Neuronal stem cell (in vitro differentiated cells): ENCODE measurements around the gene UEVLD.
A peak's percentile ranks its signal among the peaks of the same experiment; 100 is the strongest.

Experiments used
- DNase-seq: peaks from one replicate; pipeline ENCODE4 v3.0.0-alpha.2; 2013; ENCODE audit warnings: low spot score
- H2AFZ ChIP-seq: one replicate; pipeline ENCODE4 v1.6.1; 2013; ENCODE audit warnings: mild to moderate bottlenecking, low read length, inconsistent platforms
- H2AK5ac ChIP-seq: 2 replicates; pipeline ENCODE4 v1.6.1; 2013; ENCODE audit warnings: low read depth, mild to moderate bottlenecking, inconsistent platforms, low read length, moderate library complexity, mixed read lengths
- H2BK120ac ChIP-seq: 2 replicates; pipeline ENCODE4 v1.6.1; 2013; ENCODE audit warnings: low read depth, mild to moderate bottlenecking, inconsistent platforms, low read length, moderate library complexity, mixed read lengths
- H2BK12ac ChIP-seq: one replicate; pipeline ENCODE4 v1.6.1; 2013; ENCODE audit warnings: low read length, inconsistent platforms
- H2BK15ac ChIP-seq: 2 replicates; pipeline ENCODE4 v1.6.1; 2013; ENCODE audit warnings: mild to moderate bottlenecking, low read length, inconsistent platforms, mixed read lengths
- H2BK5ac ChIP-seq: one replicate; pipeline ENCODE4 v1.6.1; 2013; ENCODE audit warnings: inconsistent platforms, mild to moderate bottlenecking, low read length, moderate library complexity
- H3K14ac ChIP-seq: one replicate; pipeline ENCODE4 v1.6.1; 2013; ENCODE audit warnings: low read length, inconsistent platforms
- H3K18ac ChIP-seq: 2 replicates; pipeline ENCODE4 v1.6.1; 2013; ENCODE audit warnings: low read length, inconsistent platforms
- H3K23ac ChIP-seq: 2 replicates; pipeline ENCODE4 v1.6.1; 2013; ENCODE audit warnings: low read depth, mild to moderate bottlenecking, mixed read lengths, low read length, inconsistent platforms; ENCODE audit not compliant: poor library complexity
- H3K27ac ChIP-seq: replicated peaks from 3 replicates; pipeline ENCODE4 v1.5.1; 2013; ENCODE audit warnings: low read length, inconsistent platforms
- H3K27me3 ChIP-seq, 3 experiments: 2 replicates each; pipeline ENCODE4 v1.6.1; 2013; ENCODE audit warnings: low read length in 3 of 3, mild to moderate bottlenecking in 2 of 3, inconsistent platforms in 1 of 3, low read depth in 1 of 3, mixed read lengths in 1 of 3, moderate library complexity in 1 of 3; ENCODE audit not compliant: control insufficient read depth in 3 of 3, insufficient read depth in 3 of 3
- H3K36me3 ChIP-seq, 2 donors: replicated peaks in 1 of 2; 2 replicates each; pipeline ENCODE4 v1.6.1; 2013; ENCODE audit warnings: low read length in 2 of 2; ENCODE audit not compliant: control insufficient read depth in 2 of 2, insufficient read depth in 2 of 2
- H3K4ac ChIP-seq: 2 replicates; pipeline ENCODE4 v1.6.1; 2013; ENCODE audit warnings: inconsistent platforms, mild to moderate bottlenecking, low read length, moderate library complexity
- H3K4me1 ChIP-seq, 2 donors: 1 replicate in 1 of 2; 2 replicates in 1 of 2; pipeline ENCODE4 v1.6.1; 2013; ENCODE audit warnings: low read length in 2 of 2, low read depth in 1 of 2; ENCODE audit not compliant: control insufficient read depth in 2 of 2, insufficient read depth in 1 of 2
- H3K4me2 ChIP-seq: one replicate; pipeline ENCODE4 v1.6.1; 2013; ENCODE audit warnings: mild to moderate bottlenecking, low read length, inconsistent platforms; ENCODE audit not compliant: insufficient read depth, poor library complexity, severe bottlenecking
- H3K4me3 ChIP-seq, 2 donors: 2 replicates each; pipeline ENCODE4 v1.5.1; 2013; ENCODE audit warnings: low read length in 2 of 2, mild to moderate bottlenecking in 2 of 2, inconsistent platforms in 1 of 2, moderate library complexity in 1 of 2
- H3K79me1 ChIP-seq: one replicate; pipeline ENCODE4 v1.6.1; 2013; ENCODE audit warnings: low read depth, mild to moderate bottlenecking, inconsistent platforms, low read length, moderate library complexity
- H3K9ac ChIP-seq: one replicate; pipeline ENCODE4 v1.6.1; 2013; ENCODE audit warnings: mild to moderate bottlenecking, low read depth, low read length, inconsistent platforms; ENCODE audit not compliant: poor library complexity
- H3K9me3 ChIP-seq, 2 donors: replicated peaks in 1 of 2; 2 replicates each; pipeline versions ENCODE3 to v1.6.1; 2013; ENCODE audit warnings: low read length in 2 of 2, mild to moderate bottlenecking in 2 of 2, inconsistent platforms in 1 of 2, low read depth in 1 of 2, mixed read lengths in 1 of 2, moderate library complexity in 1 of 2; ENCODE audit not compliant: control insufficient read depth in 2 of 2, insufficient read depth in 1 of 2
- H4K8ac ChIP-seq: one replicate; pipeline ENCODE4 v1.6.1; 2013; ENCODE audit warnings: low read depth, mild to moderate bottlenecking, inconsistent platforms, low read length, moderate library complexity
- H4K91ac ChIP-seq: one replicate; pipeline ENCODE4 v1.6.1; 2013; ENCODE audit warnings: low read length, low read depth, mild to moderate bottlenecking, inconsistent platforms; ENCODE audit not compliant: poor library complexity
- WGBS, 2 donors: extraction: QIAGEN DNeasy Blood & Tissue Kit; methylation state at CpG; one replicate each; pipeline ENCODE4 v1.1.7; 2013; ENCODE audit warnings: missing lambda C conversion rate in 2 of 2, mixed read lengths in 1 of 2; ENCODE audit not compliant: insufficient read length in 2 of 2, insufficient replicate concordance in 1 of 2; ENCODE audit errors: extremely low coverage in 2 of 2; 5-methylcytosine and 5-hydroxymethylcytosine counted together

The UEVLD gene

DNA sequence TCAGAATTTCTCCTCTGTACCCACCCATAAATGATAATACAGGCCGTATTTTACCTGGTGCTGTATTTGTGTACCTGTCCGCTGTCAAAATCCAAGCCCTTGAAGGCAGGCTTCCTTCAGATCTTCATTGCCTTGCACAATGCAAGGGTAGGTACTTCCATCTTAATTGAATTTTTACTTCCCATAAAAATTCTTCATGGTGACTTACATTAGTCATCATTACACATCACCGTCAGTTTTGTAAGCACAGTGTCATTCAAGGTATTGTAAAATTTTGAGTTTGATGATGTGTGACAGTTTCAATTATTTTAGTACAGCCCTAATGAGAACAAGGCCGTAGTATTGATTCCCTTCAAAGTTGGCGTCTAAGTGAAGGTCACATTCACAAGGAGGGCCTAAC lies 61.0 kb downstream of the UEVLD start:
- H2BK120ac ChIP-seq: no peak overlapping the region
- DNase-seq: no peak
- peaks cover 5 to 46% of the 10 kb centered on the region in 2 donors for H3K36me3 ChIP-seq
- H2BK15ac ChIP-seq: no peak overlapping the region
- H3K27ac ChIP-seq: no peak overlapping the region
- no peak overlapping the region for H3K4ac ChIP-seq
- H2AFZ ChIP-seq: peak overlapping the region; percentile 85
- peaks cover 4% of the 10 kb centered on the region for H3K79me1 ChIP-seq
- H3K9ac ChIP-seq: no peak overlapping the region
- no peak overlapping the region for H2BK12ac ChIP-seq
- no peak overlapping the region for H4K91ac ChIP-seq
- H3K4me1 ChIP-seq: peaks cover 2 to 8% of the 10 kb centered on the region in 2 donors
- H2AK5ac ChIP-seq: no peak overlapping the region
- no peak overlapping the region for H3K23ac ChIP-seq
- no peak overlapping the region for H3K14ac ChIP-seq
- H3K18ac ChIP-seq: no peak overlapping the region
- WGBS, 2 donors: no CpG with 5 or more reads among the region's 5 CpGs
- H4K8ac ChIP-seq: no peak overlapping the region
- peak overlapping the region; percentile 39 for H3K4me2 ChIP-seq
- no peaks in the 10 kb centered on the region for H3K27me3 ChIP-seq
- H3K4me3 ChIP-seq: peak overlapping the region; percentile 63 to 94
- no peak overlapping the region for H2BK5ac ChIP-seq
- no peaks in the 10 kb centered on the region for H3K9me3 ChIP-seq

DNA sequence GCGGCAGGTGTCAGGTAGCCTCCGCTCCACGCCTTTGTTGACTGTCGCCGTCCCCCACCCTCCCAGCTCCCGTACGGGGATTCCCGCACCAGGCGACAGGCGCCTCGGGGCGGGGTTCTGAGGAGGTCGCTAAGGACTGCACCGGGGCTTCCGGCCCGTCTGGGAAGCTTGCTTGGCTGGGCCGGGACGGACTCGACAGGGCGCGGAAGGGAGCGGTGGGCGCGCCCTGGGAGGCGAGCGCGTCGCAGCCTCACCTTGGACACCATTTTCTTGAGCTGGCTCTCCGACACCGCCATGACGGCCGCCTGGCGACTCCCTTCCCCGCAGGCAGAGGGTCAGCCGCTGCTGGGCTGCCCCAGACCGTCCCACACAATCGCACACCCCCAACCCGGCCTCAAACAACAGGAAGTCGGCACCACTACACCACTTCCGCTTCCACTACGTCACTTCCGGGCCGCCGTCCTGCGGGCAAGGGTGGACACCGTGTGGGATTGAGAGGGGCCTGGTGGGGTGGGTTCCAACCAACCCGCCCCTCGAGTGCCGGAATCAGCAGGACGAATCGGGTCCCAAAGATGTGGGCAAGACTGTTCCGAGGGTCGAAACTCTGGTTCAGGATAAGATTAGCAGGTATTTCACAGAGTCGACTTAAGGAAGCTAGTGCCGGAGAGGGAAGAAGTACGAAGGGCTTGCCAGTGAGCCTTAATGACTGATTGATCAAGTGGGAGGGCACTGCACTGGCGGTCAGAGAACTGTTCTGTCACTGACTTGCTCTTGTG lies 61.8 kb downstream of the UEVLD start, which contains the start of gene TSG101:
Gene TSG101 (minus strand): TSS at position 422 of the 776 bp plus-strand sequence. CDS start 126 bp downstream, at position 296.
- H2BK12ac ChIP-seq: no peak within 1 kb of the TSS
- DNase-seq: peak; percentile 94
- peaks cover 8 to 46% of the 10 kb centered on the region in 2 donors for H3K36me3 ChIP-seq
- H3K4ac ChIP-seq: no peak within 1 kb of the TSS
- H3K9me3 ChIP-seq: no peaks in the 10 kb centered on the region
- peaks cover 4% of the 10 kb centered on the region for H3K79me1 ChIP-seq
- peak within 1 kb of the TSS; percentile 85 for H2AFZ ChIP-seq
- WGBS, 2 donors: no CpG with 5 or more reads among the region's 57 CpGs
- H2BK15ac ChIP-seq: no peak within 1 kb of the TSS
- no peak within 1 kb of the TSS for H2AK5ac ChIP-seq
- H3K4me1 ChIP-seq: peaks cover 2 to 8% of the 10 kb centered on the region in 2 donors
- H4K8ac ChIP-seq: no peak within 1 kb of the TSS
- H3K14ac ChIP-seq: no peak within 1 kb of the TSS
- peak within 1 kb of the TSS; percentile 93 for H3K9ac ChIP-seq
- peak within 1 kb of the TSS; percentile 39 for H3K4me2 ChIP-seq
- no peaks in the 10 kb centered on the region for H3K27me3 ChIP-seq
- H4K91ac ChIP-seq: no peak within 1 kb of the TSS
- peak within 1 kb of the TSS; percentile 96 for H3K18ac ChIP-seq
- peak within 1 kb of the TSS; percentile 92 for H3K23ac ChIP-seq
- H2BK120ac ChIP-seq: no peak within 1 kb of the TSS
- peak within 1 kb of the TSS; percentile 63 to 94 for H3K4me3 ChIP-seq
- peak within 1 kb of the TSS; percentile 15 for H2BK5ac ChIP-seq
- H3K27ac ChIP-seq: peak within 1 kb of the TSS; percentile 89

DNA sequence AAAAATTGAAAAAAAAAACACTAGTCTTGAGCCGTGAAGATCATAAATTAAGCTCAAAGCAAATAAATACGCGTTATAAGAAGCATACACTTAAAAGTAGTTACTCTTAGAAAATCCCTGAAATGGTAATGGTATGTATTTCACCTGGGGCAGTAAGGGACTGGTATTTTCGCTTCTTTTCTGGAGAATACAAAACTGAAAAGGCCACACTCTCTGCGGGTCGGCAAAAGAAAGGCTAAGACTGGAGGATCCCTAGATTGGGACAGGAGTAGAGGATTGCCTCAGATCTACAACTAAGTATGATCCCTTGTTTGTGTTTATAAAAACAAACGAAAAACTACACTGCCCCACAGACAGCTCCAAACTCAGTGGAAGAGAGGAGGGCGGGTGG lies 62.4 kb downstream of the UEVLD start:
- Histone ChIP-seq H3K4me2 (peak overlapping the region; percentile 28), H2BK12ac (no peak overlapping the region), H2BK15ac (no peak overlapping the region), H3K9me3 (no peaks in the 10 kb centered on the region), H4K8ac (no peak overlapping the region), H3K27ac (peak overlapping the region; percentile 89), H3K18ac (no peak overlapping the region), H2AK5ac (no peak overlapping the region), H4K91ac (no peak overlapping the region), H3K4ac (no peak overlapping the region), H2AFZ (peak overlapping the region; percentile 85), H3K36me3 (peaks cover 8 to 40% of the 10 kb centered on the region in 2 donors), H3K79me1 (peaks cover 4% of the 10 kb centered on the region), H3K27me3 (no peaks in the 10 kb centered on the region), H3K9ac (peak overlapping the region; percentile 93), H3K23ac (peak overlapping the region; percentile 92), H2BK120ac (no peak overlapping the region), H3K4me1 (peaks cover 2 to 8% of the 10 kb centered on the region in 2 donors), H2BK5ac (peak overlapping the region; percentile 15), H3K4me3 (peak overlapping the region; percentile 63 to 94), H3K14ac (no peak overlapping the region)
- DNase-seq: no peak
- no CpG with 5 or more reads among the region's 8 CpGs for WGBS, 2 donors

DNA sequence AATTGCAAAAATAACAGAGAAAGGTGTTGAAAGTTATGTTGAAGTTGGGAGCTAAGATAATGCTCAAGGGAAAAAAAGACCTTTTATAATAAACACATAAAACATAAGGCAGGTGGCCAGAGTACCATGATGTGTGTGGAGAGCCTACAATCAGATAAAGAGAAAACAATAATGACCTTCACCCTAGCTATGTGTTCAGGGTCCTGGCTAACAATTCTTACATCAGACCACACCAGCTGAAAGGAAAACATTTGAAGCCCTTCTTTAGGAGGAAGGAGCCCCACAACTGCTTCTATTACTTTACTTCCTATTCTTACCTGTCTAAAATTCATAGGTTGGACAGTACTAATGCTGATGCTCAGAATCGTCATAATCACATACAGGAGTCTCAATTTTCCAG lies 64.3 kb downstream of the UEVLD start:
- Histone ChIP-seq H3K27ac (no peak overlapping the region), H3K4me3 (no peak overlapping the region), H2AFZ (no peak overlapping the region), H2BK15ac (no peak overlapping the region), H4K8ac (no peak overlapping the region), H3K27me3 (no peaks in the 10 kb centered on the region), H4K91ac (no peak overlapping the region), H2BK5ac (no peak overlapping the region), H3K14ac (no peak overlapping the region), H3K79me1 (peaks cover 4% of the 10 kb centered on the region), H3K36me3 (peaks cover 8 to 42% of the 10 kb centered on the region in 2 donors), H3K4me2 (no peak overlapping the region), H3K4ac (no peak overlapping the region), H2AK5ac (no peak overlapping the region), H3K9me3 (no peaks in the 10 kb centered on the region), H2BK12ac (no peak overlapping the region), H3K18ac (no peak overlapping the region), H3K4me1 (peaks cover 2 to 8% of the 10 kb centered on the region in 2 donors), H3K9ac (no peak overlapping the region), H3K23ac (no peak overlapping the region), H2BK120ac (no peak overlapping the region)
- no peak for DNase-seq
- no CpG with 5 or more reads among the region's 1 CpG for WGBS, 2 donors
